Measurements from ENCODE around the gene SULT1C2. TPM values are rescaled to one million over a fixed set of nuclear protein-coding genes. Genes with fewer than 3 reads are reported as not detected.
"Not testable (repeated sequence)": the region's sequence is repeated elsewhere in the genome, so short reads cannot be mapped to it uniquely, and the experiment has no call there.

SULT1C2 gene
- total RNA-seq, 1 donor from 2014 or later = 4.3 TPM

DNA sequence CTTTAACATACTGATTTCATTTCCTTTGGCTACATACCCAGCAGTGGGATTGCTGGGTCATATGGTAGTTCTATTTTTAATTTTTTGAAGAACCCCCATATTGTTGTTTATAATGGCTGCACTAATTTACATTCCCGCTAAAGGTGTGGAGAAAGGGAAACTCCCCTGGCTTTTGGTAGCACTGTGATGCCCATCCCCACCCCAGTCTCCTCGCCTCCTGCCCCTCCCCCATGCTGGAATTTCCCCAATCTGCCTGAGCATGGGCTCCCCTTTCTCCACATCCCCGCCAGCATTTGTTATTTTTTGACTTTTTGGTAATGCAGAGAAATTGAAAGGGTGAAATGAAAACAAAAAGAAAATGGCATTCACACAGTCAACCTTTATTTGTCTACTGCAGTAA, 59.1 kb downstream of the SULT1C2 start:
- TF ChIP-seq CTCF (conservative IDR thresholded peaks at IDR 0.05; ENCODE audit: low read depth, low read length) = no peak
- DNase-seq (ENCODE audit: low read depth) = no peak
- H3K4me3 ChIP-seq (ENCODE audit: low read depth, low read length) = no peak overlapping the region

GRCh38 chr2:108348816-108349570, 60.3 kb downstream of the SULT1C2 start:
- DNase-seq (ENCODE audit: low read depth) = no peak
- no peak overlapping the region for H3K4me3 ChIP-seq (ENCODE audit: low read depth, low read length)
- TF ChIP-seq CTCF (conservative IDR thresholded peaks at IDR 0.05; ENCODE audit: low read depth, low read length) = no peak

- no peak for TF ChIP-seq CTCF (conservative IDR thresholded peaks at IDR 0.05; ENCODE audit: low read depth, low read length)
- H3K4me3 ChIP-seq (ENCODE audit: low read depth, low read length) = no peak overlapping the region
- DNase-seq (ENCODE audit: low read depth) = no peak
Measured at GRCh38 chr2:108349571-108349928, 60.9 kb downstream of the SULT1C2 start.

DNA sequence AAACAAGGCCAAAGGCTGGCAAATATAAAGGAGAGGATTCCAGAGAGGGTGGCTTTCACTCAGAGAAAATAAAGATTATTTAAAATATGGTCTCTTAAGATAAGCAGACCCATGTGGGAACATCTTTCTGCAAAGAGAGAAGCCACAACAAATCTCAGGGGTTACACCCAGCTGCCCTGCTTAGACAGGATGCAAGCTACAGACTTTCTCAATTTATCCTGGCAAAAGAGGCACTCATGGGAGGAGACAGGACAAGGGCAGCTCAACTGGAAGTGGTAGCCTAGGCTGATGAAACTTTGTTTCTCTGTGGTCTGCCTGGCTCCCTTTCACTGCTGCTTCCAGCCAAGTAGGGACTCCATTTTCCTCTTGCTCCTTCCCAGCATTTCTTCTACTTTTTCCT, 63.2 kb downstream of the SULT1C2 start:
- no peak overlapping the region for H3K4me3 ChIP-seq (ENCODE audit: low read depth, low read length)
- no peak for DNase-seq (ENCODE audit: low read depth)
- TF ChIP-seq CTCF (conservative IDR thresholded peaks at IDR 0.05; ENCODE audit: low read depth, low read length) = no peak

GRCh38 chr2:108354136-108354535, 65.4 kb downstream of the SULT1C2 start:
- no peak for TF ChIP-seq CTCF (conservative IDR thresholded peaks at IDR 0.05; ENCODE audit: low read depth, low read length)
- no peak overlapping the region for H3K4me3 ChIP-seq (ENCODE audit: low read depth, low read length)
- no peak for DNase-seq (ENCODE audit: low read depth)

GRCh38 chr2:108355906-108356734, 67.4 kb downstream of the SULT1C2 start:
- TF ChIP-seq CTCF (conservative IDR thresholded peaks at IDR 0.05; ENCODE audit: low read depth, low read length) = no peak
- no peak overlapping the region for H3K4me3 ChIP-seq (ENCODE audit: low read depth, low read length)
- no peak for DNase-seq (ENCODE audit: low read depth)

- not testable (repeated sequence) for DNase-seq (ENCODE audit: low read depth); H3K4me3 ChIP-seq (ENCODE audit: low read depth, low read length)
Measured at GRCh38 chr2:108359336-108359735, 70.6 kb downstream of the SULT1C2 start.

Other genes starting within 250 kb of the SULT1C2 start
- not detected in 2 replicates for gene SULT1C3, start 48.9 kb upstream of the SULT1C2 start, total RNA-seq
- gene SULT1C4, start 89.1 kb downstream of the SULT1C2 start, total RNA-seq = 22.9 and 50.1 TPM in 2 replicates
- 11.4 and 25.8 TPM in 2 replicates for gene GCC2, start 160.3 kb downstream of the SULT1C2 start, total RNA-seq
- gene LIMS1, start 245.6 kb downstream of the SULT1C2 start, total RNA-seq = 58.3 and 95.4 TPM in 2 replicates